Measurements from ENCODE around the gene MRPL58. TPM values are rescaled to one million over a fixed set of nuclear protein-coding genes. Genes with fewer than 3 reads are reported as not detected.

Gene MRPL58
- total RNA-seq, 1 experiment from 2014 or later = 91.5 TPM

DNA sequence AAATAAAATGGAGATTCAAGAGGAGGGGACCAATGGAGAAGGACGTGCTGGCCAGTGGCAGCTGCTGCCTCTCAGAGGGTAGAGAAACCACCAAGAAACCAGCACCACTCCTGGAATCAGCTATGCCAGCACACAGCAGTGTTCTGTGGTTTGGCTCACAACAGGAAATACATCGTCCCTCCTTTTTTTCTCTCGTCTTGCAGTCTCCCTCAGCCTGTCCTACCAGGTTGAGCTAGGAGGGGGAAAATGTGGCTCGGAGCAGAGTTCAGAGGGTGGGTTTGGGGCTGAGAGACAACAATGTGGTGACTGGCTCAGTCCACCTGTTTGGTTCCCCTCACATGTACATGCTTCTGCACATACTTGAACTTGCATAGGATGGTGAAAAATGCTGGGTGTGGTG lies 55.4 kb downstream of the MRPL58 start:
- DNase-seq (ENCODE audit: extremely low read depth, low read depth) = no peak

DNA sequence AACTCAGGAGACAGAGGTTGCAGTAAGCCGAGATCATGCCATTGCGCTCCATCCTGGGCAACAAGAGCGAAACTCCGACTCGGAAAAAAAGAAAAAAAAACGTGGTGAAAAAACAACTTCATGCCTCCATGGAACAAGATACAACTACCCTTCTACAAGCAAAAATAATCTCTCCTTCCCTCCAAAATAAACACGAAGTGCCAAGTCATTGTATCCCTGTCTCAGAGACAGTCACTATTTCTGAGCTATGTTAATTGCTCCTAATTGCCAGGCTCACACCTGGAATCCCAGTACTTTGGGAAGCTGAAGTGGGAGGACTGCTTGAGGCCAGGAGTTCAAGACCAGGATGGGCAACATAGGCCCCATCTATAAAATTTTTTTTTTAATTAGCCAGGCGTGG lies 56.3 kb downstream of the MRPL58 start:
- DNase-seq (ENCODE audit: extremely low read depth, low read depth) = no peak

DNA sequence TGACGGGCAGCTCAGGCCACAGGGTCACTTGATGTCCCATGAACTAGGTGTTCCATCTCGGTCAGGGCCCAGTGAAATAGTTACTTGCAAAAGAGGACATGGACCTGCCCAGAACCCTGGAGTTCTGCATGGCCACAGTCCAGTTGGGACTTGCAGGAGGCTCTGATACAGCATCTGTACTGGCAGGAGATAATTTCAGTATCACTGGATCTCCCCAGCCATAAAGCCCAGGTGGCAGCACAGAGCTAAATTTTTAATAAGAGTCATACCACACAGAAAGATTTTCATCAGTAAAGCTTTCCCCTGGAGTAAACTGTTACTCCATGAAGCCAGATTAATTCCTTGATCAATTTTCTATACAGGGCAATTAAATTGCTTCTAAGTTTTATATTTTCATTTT lies 57.3 kb downstream of the MRPL58 start:
- DNase-seq (ENCODE audit: extremely low read depth, low read depth) = peak; percentile 47

Small RNA genes lying within 50 kb of the gene (small RNA-seq; reads per million reads assigned to genes)
- gene AC111186.1 (0 reads per million in 2 experiments), gene RN7SL573P (0 reads per million in 2 experiments), gene RNU6-362P (0 reads per million in 2 experiments)

Other genes with a start within 250 kb of the MRPL58 start
- 27.9 and 33.8 TPM in 2 replicates for gene NAT9, start 236.3 kb upstream of the MRPL58 start, total RNA-seq (2014; rRNA removed; shearing (Covaris generic))
- not detected in 2 replicates for gene GRIN2C, start 152.8 kb upstream of the MRPL58 start, total RNA-seq (2014; rRNA removed; shearing (Covaris generic))
- gene FDXR, start 139.7 kb upstream of the MRPL58 start, total RNA-seq (2014; rRNA removed; shearing (Covaris generic)) = 35.0 and 36.9 TPM in 2 replicates
- gene FADS6, start 119.0 kb upstream of the MRPL58 start, total RNA-seq (2014; rRNA removed; shearing (Covaris generic)) = not detected in 2 replicates
- not detected in 2 replicates for gene USH1G, start 89.4 kb upstream of the MRPL58 start, total RNA-seq (2014; rRNA removed; shearing (Covaris generic))
- not detected in 2 replicates for gene OTOP2, start 88.4 kb upstream of the MRPL58 start, total RNA-seq (2014; rRNA removed; shearing (Covaris generic))
- not detected in 2 replicates for gene OTOP3, start 76.8 kb upstream of the MRPL58 start, total RNA-seq (2014; rRNA removed; shearing (Covaris generic))
- 5.0 and 8.2 TPM in 2 replicates for gene HID1, start 39.9 kb upstream of the MRPL58 start, total RNA-seq (2014; rRNA removed; shearing (Covaris generic))
- 15.6 and 18.0 TPM in 2 replicates for gene CDR2L, start 25.0 kb upstream of the MRPL58 start, total RNA-seq (2014; rRNA removed; shearing (Covaris generic))
- gene ATP5PD, start 34.3 kb downstream of the MRPL58 start, total RNA-seq (2014; rRNA removed; shearing (Covaris generic)) = 272 and 301 TPM in 2 replicates
- gene KCTD2, start 34.6 kb downstream of the MRPL58 start, total RNA-seq (2014; rRNA removed; shearing (Covaris generic)) = 22.9 and 28.0 TPM in 2 replicates
- gene SLC16A5, start 75.3 kb downstream of the MRPL58 start, total RNA-seq (2014; rRNA removed; shearing (Covaris generic)) = 19.8 and 20.0 TPM in 2 replicates
- 9.1 and 14.3 TPM in 2 replicates for gene ARMC7, start 97.3 kb downstream of the MRPL58 start, total RNA-seq (2014; rRNA removed; shearing (Covaris generic))
- 107 and 114 TPM in 2 replicates for gene NT5C, start 119.1 kb downstream of the MRPL58 start, total RNA-seq (2014; rRNA removed; shearing (Covaris generic))
- gene JPT1, start 141.8 kb downstream of the MRPL58 start, total RNA-seq (2014; rRNA removed; shearing (Covaris generic)) = 454 and 510 TPM in 2 replicates
- 136 and 142 TPM in 2 replicates for gene SUMO2, start 170.3 kb downstream of the MRPL58 start, total RNA-seq (2014; rRNA removed; shearing (Covaris generic))
- 46.6 and 51.0 TPM in 2 replicates for gene NUP85, start 193.0 kb downstream of the MRPL58 start, total RNA-seq (2014; rRNA removed; shearing (Covaris generic))
- gene GGA3, start 248.9 kb downstream of the MRPL58 start, total RNA-seq (2014; rRNA removed; shearing (Covaris generic)) = 11.9 and 16.8 TPM in 2 replicates
- 82.2 and 89.4 TPM in 2 replicates for gene MRPS7, start 249.2 kb downstream of the MRPL58 start, total RNA-seq (2014; rRNA removed; shearing (Covaris generic))